Posterior cingulate gyrus (tissue), 11 donors: ENCODE results near the gene RHEB.

Source experiments
- DNase-seq, 10 donors: peaks; one replicate each; pipeline versions ENCODE4 v3.0.0 to v3.0.0-alpha.2; 2020 to 2021; ENCODE audit warnings: mixed read lengths in 3 of 10
- intact Hi-C: fragments of 100-400 bp; cut with DNase I; formaldehyde crosslinking; loops from one replicate; pipeline ENCODE4 v1.15.1; 2023

The RHEB gene

DNA sequence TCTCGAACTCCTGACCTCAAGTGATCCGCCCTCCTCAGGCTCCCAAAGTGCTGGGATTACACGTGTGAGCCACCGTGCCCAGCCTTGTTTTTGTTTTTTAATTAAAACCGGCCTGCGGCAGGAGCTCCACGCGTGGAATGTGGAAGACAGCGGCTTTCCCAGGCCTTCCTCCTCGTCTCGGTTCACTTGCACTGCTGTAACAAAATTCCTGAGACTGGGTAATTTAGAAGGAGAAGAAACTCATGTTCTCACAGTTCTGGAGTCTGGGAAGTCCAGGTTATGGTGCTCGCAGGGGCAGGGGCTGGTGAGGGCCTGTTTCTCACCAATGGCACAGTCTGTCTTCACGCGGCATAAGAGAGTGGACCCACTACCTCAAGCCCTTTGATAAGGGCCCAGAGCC is 65.4 kb downstream of the RHEB start:
- DNase-seq: peak in 1 of 10 donors; percentile 26
- intact Hi-C loops: no loop called here

DNA sequence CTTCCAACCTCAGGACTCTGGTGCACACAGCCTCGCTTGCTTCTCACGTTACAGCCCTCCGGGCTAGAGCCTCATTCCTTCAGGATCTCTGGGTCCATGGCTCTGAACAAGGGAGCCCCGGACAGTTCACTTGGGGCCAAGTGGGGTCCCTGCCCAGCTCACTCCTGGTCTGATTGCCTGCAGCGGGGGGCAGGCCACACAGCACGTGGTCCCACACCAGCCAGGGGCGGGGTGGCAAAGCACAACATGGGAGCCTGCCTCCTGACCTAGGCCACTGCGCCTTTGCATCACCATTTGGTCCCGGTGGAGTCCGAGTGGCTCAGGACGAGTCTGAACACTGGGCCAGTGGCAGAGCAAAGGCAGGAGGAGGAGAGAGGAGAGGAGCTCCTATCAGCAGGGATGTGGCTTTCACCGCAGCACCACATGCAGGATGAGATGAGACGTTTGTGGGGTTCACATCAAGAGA is 66.3 kb downstream of the RHEB start:
- intact Hi-C loops: no loop called here

DNA sequence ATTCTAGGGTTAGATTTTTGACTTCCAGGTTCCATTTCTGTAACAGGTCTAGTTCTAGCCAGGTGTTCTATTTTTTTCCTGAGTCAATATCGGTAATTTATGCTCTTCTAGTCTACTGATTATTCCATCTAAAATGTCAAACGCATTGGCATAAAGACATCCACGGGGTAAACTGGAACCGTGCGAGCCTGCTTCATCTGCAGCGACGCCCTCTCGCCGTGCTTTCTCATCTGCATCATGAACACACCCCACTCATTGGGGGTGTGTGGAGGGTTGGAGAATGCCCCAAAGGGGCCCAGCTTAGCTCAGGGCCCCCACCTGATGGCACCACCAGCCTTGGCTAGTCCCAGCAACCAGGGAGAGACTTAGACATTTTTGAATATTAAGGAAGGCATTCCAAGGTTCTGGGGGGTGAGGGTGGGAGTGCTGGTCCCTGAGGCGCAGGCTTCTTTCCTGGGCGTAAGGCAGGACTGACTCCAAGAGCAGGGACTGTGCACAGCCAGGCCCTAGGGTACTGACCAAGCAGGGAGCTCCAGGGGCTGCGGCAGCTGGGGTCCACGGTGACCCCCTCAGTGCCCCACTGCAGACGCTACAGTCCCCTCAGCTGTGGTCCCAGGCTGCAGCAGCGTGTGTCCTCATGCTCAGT is 66.9 kb downstream of the RHEB start:
- peak in 2 of 10 donors; percentile 32 to 48 for DNase-seq
- intact Hi-C loops: no loop called here

More for the DNA sequence above, 66.3 kb downstream of the RHEB start:
- DNase-seq: peak in 2 of 10 donors; percentile 57 to 77

- peak in 2 of 10 donors; percentile 72 to 76 for DNase-seq
- intact Hi-C loops: no loop called here
Measured at GRCh38 chr7:151451626-151452571, 67.8 kb downstream of the RHEB start.

GRCh38 chr7:151451156-151451555 is 68.5 kb downstream of the RHEB start:
- intact Hi-C loops: no loop called here
- DNase-seq: peak in 1 of 10 donors; percentile 47

GRCh38 chr7:151449990-151450389 is 69.7 kb downstream of the RHEB start:
- intact Hi-C loops: loop anchor here (5.0 kb wide), 1 partner anchor 83 kb away; no protein-coding TSS in a partner anchor
- peak in 2 of 10 donors; percentile 9 to 31 for DNase-seq

DNA sequence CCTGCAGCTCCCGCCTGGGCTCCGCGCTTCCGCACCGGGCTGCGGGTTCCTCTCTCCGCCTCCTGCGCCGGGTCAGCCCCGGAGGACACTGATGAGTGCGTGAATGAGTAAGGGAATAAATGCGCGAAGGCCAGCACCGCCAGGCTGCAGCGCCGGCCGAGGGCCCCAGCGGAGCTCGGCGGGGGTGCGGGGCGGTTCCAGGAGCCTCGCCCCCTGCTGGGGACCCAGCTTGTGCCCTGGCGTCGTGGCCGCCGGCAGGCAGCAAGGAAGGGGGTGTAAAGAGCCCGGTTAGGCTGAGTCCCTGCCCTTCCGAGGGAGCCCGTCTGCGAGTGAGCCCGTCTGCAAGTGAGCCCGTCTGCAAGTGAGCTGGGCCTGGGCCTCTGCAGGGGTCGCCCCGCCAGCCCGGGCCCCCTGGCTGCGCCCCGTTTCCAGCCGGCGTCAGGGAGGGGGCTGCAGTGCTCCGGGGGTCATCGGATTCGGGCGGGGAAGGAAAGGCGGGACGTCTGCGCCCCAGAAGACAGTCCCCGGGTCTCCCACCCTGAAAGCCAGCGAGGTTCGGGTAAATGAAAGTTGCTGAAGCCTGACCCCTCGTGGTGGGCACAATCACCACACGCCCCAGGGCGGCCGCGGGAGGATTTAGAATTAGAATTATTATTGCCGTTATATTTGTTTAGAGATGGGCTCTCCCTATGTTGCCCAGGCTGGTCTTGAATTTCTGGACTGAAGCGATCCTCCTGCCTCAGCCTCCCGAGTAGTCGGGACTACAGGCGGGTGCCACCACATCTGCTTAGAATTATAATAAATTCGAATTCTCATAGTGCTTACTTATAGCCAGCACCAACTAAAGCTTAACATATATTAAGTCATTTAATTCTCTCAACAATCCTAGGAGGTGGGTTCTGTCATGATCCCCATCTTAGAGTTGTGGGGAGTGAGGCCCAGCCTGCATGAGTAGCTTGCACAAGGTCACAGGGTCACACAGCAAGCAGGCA is 71.1 kb downstream of the RHEB start:
- DNase-seq: peak in 8 of 10 donors; percentile 53 to 89 (median 62)
- intact Hi-C loops: loop anchor here (5.0 kb wide), 1 partner anchor 81 kb away; no protein-coding TSS in a partner anchor

DNA sequence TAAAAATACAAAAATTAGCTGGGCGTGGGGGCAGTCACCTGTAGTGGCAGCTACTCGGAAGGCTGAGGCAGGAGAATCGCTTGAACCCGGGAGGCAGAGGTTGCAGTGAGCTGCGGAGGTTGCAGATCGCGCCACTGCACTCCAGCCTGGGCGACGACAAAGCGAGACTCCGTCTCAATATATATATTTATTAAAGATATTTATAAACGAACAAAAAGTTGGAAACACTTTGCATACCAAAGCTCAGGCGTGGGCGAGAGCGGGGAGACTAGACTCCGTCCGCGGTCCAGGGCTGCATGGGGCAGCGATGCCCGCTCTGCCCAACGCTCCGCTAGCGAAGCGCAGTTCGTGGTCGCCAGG is 71.8 kb downstream of the RHEB start:
- intact Hi-C loops: loop anchor here (5.0 kb wide), 1 partner anchor 81 kb away; no protein-coding TSS in a partner anchor

DNA sequence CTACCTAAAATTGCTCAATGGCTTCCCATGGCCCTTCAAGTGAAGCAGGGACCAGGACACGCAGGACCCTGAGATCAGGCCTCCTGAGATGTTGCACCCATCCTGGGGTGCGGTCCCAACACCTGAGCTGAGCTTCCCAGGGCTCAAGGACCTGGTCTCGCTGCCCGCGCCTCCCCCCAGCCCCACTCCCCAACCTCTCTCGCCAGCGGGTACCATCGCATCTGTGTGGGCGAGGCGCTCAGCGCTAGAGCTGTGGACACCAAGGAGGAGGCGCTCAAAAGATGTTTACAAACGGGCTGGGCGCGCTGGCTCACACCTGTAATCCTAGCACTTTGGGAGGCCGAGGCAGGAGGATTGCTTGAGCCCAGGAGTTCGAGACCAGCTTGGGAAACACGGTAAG is 72.4 kb downstream of the RHEB start:
- peak in 1 of 10 donors; percentile 41 for DNase-seq

More for the DNA sequence above, 71.8 kb downstream of the RHEB start:
- peak in 1 of 10 donors; percentile 66 for DNase-seq

GRCh38 chr7:151446412-151446811 is 73.3 kb downstream of the RHEB start:
- intact Hi-C loops: loop anchor here (5.0 kb wide), 1 partner anchor 79 kb away; no protein-coding TSS in a partner anchor
- peak in 1 of 10 donors; percentile 77 for DNase-seq

More for the DNA sequence above, 72.4 kb downstream of the RHEB start:
- intact Hi-C loops: loop anchor here (5.0 kb wide), 1 partner anchor 80 kb away; no protein-coding TSS in a partner anchor

DNA sequence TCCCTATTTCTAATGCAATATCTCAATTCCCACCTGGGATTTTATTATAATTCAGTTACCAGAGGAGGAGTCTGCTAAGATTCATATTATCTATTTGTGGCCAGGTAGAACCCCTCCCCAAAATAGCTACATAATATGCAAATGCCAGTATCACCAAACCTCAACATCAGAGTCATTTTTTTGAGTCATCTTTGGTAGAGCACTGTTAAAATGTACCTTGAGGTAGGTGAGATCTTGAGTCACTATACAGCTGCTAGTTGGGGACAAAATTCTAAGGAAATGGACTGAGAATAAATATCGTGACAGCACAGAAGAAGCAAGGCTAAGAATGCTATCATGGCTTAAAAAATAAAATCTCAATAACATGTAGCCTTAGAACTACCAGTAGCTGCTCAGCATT is 75.1 kb downstream of the RHEB start:
- intact Hi-C loops: loop anchor here (5.0 kb wide), 1 partner anchor 77 kb away; no protein-coding TSS in a partner anchor
- DNase-seq: no peak

DNA sequence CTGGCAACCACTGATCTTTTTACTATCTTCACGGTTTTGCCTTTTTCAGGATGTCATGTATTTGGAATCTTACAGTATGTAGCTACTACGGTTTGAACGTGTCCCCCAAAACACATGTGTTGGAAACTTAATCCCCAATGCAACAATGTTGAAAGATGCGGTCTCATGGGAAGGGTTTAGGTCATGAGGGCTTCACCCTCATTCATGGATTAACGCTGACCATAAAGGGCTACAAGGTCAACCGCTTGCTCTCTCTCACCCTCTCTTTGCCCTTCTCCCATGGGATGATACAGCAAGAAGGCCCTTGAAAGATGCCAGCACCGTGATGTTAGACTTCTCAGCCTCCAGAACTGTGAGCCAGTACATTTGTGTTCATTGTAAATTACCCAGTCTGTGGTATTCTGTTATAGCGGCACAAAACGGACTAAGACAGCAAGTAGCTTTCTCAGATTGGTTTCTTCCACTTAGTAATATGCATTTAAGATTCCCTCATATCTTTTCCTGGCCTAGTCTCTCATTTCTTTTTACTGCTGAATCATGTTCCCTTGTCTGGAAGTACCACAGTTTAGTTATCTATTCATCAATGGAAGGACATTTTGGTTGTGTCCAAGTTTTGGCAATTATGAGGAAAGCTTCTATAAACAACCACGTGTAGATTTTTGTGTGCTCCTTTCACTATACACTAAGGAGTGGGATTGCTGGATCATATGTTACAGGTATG is 76.8 kb downstream of the RHEB start:
- peak in 1 of 10 donors; percentile 27 for DNase-seq
- intact Hi-C loops: no loop called here

GRCh38 chr7:151440799-151441445 is 78.8 kb downstream of the RHEB start:
- intact Hi-C loops: no loop called here
- peak in 2 of 10 donors; percentile 41 to 67 for DNase-seq

DNA sequence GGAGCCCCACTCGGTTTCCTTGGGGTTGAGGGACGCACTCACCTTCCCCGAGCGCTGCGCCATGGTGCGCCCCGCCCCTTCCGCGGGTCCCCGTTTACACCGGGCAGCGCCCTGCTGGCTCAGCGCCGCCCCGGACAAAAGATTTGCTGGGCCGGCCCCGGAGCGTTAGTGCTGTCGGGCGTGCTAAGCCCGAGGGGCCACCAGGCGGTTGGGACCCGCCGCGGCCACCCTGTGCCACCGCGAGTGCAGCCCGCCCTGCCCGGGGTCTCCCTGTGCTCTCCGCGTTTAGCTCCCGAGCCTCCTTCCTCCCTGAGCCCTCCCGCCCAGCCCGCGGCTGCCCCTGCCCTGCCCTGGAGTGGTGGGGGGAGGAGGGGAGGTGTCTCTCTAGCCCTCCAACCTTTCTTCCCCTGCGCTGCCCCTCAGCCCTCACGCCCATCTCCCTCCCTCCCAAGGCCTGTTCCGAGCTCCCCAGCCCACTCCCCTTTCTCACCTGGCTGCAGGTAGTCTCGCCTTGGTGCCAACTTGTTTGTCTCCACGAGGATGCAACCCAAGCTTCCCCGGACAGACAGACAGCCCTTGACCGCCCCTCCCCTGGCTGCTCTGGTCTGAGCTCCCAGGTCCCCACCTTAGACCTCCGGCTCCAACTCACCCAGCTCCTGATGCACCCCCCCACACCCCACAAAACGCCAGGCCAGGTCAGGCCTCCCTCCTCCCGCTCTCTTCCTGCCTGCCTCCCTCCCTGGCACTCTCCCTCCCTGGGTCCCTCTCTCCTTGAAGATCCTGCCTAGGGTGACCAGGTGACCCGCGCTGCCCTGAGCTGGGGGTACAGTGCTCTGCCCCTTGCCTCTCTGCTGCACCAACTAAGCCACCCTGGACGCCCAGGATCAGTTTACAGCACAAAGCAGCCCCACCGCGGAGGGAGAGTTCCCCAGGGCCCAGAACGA is 79.6 kb downstream of the RHEB start, which contains the start of gene CRYGN:
Gene CRYGN, minus strand, starts transcription at position 287 of the 944 bp plus-strand sequence. Its CDS starts 224 bp downstream, at position 63.
- intact Hi-C loops: no loop called here
- DNase-seq: peak in 2 of 10 donors; percentile 56 to 66

DNA sequence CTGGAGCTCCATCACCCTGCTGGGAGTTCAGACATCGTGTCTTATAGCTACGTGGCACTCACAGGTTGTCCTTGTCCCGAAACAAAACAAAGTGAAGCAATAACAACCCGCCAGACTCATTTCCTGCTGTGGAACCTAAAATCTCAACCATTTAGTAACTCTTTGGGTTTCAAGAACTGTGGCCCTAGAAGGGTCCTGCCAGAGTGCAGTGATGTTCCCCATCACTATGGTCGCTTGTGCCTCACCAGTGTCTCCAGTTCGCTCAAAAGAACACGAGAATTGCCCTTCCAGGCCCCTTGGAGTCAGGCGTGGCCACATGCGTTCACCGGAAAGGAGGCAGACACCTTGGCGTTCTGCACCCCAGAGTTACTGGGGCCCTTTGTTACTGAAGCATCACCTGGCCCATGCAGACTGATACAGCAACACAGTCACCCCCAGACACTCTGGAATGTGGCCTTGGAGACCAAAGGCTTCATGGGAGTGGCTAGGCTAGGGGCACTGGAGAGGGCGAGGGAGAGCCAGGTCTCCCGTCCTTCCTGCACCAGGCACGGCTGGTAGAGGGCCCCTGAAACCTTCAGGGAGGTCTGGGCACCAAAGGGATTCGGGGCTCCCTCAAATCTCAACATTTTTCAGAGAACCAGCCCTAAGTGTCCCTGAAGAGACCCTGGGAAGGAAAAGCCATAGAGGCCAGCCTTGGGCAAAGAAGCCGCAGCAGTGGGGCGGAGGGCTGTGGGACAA is 80.7 kb downstream of the RHEB start:
- intact Hi-C loops: no loop called here

DNA sequence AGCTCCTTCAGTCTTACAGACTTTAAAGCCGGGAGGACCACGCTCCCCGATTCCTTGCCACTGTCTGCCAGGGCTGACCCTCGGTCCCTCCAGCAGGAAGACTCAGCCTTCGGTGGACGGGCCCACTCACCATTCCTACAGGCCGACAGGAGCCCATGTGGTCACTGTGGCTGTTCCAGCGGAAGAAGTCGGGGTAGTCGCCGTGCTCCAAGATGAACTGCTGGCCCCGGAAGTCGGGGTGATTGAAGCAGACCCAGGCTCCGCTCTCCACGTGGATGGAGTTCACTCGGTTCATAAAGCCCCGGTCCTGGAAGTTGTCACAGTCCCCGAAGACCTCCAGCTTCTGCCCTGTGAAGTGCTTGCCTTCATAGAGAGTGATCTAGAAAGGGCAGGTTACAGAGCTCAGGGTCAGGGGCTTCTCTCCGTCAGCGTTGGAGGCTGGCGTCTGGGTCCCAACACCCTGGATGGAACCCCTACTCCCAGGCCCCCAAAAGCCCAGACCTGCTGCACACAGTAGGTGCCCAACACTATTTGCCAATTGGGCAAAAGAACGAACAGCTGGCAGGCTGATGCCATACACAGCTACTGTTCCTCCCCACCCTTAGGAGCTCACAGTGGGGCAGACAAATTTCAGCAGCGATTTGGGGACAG is 81.7 kb downstream of the RHEB start:
- DNase-seq: peak in 3 of 10 donors; percentile 62 to 79 (median 76)
- intact Hi-C loops: no loop called here

More for the DNA sequence above, 80.7 kb downstream of the RHEB start:
- peak in 2 of 10 donors; percentile 20 to 52 for DNase-seq
